Medulla oblongata (tissue), 1 donor: ENCODE measurements around the gene EIF3J.
"Not testable (repeated sequence)": the region's sequence is repeated elsewhere in the genome, so short reads cannot be mapped to it uniquely, and the experiment has no call there.

Experiments
- DNase-seq: peaks from one replicate; pipeline ENCODE4 v3.0.0-alpha.2; 2015; ENCODE audit errors: extremely low spot score

Gene EIF3J, protein sequence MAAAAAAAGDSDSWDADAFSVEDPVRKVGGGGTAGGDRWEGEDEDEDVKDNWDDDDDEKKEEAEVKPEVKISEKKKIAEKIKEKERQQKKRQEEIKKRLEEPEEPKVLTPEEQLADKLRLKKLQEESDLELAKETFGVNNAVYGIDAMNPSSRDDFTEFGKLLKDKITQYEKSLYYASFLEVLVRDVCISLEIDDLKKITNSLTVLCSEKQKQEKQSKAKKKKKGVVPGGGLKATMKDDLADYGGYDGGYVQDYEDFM

DNA sequence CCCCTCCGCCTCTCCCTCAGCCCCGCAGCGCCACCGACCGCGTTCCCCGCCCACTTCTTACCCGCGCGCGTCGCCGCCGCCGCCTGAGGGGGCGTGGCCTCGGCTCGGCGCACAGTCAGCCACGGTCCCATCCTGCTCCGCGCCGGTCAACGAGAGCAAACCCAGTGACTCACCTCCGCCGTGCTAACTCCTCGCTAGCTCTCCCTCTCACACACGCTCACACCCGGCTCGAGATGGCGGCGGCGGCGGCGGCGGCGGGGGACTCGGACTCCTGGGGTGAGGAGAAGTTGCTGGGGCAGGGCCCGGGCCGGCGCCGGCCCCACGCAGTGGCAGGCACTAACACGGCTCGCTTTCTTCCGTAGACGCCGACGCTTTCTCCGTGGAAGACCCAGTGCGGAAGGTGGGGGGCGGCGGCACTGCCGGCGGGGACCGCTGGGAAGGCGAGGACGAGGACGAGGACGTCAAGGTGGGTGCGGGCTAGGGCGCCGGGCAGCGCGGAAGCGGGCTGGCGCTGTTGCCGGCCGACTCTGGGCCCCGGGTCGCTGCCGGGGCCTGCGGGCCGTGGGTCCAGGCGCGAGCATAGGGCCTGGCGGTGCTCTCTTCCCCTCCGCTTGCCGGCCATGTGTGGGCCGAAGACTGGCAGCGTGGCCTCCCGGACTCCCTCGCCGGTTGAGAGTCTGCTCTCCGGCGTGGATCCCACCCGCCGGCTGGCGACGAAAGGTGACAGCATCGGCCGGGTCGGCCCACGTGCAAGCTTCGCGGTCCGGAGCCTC, at the start of gene EIF3J:
TSS of gene EIF3J (plus strand) at position 186 of the 773 bp plus-strand sequence. CDS start at position 234, 48 bp downstream.
- DNase-seq: peak; percentile 96

DNA sequence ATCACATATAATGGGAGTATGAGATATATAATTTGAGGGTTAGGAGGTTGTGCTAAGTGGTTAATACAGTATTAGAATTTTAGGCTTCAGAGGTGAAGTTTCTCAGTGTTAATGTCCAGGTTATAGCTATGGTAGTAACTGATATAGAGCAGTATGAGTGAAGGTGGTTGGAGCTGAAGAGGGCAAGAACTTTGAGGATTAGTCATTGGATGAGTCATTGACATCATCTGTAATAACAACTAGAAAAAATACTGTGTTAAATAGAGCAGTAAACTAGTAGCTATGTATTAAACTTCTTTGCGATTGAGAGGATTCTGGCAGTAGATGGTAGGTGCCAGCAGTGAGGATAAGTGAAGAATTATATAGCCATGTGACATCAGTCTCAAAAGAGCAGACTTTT, 47.5 kb upstream of the EIF3J start:
- no peak for DNase-seq

DNA sequence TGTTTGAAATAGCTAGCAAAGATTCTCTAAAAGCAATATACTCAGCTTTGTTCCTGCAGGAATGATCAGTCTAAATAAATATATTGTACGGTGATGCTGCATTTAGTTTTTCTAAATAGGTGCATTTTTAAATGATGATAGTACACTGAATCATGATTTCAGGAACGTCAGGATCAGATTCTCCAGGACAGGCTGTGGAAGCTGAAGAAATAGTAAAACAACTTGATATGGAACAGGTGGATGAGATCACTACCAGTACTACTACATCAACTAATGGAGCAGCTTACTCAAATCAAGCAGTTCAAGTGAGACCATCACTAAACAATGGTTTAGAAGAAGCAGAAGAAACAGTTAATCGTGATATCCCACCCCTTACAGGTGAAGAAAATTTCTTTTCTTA, 46.3 kb upstream of the EIF3J start:
- no peak for DNase-seq

DNA sequence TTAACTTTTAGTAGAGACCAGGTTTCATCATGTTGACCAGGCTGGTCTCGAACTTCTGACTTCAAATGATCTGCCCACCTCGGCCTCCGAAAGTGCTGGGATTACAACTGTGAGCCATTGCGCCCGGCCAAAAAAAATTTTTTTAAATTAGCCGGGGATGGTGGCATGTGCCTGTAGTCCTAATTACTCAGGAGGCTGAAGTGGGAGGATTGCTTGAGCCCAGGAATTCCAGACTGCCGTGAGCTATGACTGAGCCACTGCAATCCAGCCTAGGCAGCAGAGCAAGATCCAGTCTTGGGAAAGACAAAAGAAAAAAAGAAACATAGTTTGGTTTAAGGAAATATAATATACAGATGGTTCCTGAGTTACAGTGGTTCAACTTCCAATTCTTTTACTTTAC, 44.9 kb upstream of the EIF3J start:
- no peak for DNase-seq

DNA sequence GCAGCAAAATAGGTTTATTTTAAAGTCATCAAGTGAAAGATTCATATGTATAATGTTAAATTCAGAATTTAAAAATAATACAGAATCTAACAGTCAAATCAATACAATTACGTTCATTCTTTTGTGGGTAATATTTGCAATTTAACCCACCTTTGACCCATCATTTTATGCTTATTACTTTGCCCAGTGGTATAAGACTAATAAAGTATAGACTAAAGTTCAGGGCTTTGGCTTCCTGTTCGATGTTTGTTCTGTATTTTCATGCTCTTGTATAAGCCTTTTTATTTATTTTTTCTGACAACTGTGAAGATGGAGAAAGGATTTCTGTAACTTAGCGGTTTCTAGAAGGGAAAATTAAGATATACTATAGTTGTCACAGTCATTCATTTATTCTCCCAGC, 44.3 kb upstream of the EIF3J start:
- DNase-seq: no peak

DNA sequence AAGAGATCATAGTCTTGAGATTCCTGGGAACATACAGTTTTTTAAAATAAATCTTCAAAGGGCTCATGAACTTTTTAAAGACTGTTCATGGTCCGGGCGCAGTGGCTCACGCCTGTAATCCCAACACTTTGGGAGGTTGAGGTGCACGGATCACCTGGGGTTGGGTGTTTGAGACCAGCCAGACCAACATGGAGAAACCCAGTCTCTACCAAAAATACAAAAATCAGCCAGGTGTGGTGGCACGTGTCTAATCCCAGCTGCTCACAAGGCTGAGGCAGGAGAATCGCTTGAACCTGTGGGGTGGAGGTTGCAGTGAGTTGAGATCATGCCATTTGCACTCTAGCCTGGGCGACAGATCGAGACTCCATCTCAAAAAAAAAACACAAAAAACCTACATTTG, 41.4 kb upstream of the EIF3J start:
- no peak for DNase-seq

DNA sequence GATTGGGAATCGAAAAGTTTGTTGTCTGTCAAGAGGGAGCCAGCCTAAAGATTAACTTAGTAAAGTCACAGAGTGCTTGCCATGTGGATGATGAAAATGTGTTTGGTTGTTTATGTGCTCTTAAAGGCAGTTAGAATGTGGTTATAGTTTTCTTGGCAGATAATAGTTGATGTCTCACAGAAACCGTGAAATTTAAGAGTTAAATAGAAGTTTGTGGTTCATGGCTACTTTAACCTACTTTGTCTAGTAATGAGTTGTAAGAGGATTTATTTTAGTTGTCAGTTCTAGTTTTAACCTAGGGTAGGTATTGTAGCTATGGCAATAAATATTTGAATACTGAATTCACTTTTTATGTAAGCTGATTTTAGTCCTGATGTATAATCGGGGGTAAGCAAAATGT, 36.4 kb upstream of the EIF3J start:
- DNase-seq: no peak

DNA sequence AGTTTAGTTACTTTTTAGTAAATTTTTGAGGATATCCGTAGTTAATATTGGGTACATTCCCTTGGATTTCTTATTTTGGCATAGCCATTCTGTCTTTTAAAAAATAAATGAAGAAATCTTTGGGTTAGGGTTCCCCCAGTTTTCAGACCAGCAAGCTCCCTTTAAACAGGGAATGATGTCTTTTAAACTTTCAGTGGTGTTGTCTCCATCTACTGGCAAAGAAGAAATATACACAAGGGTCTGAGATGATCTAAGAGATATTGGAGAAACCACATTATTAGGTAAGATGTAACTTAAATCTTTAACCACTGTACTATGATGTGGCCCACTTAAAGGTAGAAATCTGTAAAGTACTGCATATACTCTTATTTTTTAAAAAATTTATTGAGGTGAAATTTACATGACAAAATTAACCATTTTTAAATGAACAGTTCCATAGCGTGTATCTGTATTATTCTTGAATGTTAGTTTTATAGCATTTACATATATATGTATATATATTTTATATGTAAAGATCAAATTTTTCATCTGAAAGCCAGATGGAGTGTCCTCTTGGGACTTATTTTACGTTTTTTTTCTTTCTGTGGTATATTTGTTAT, 35.1 kb upstream of the EIF3J start:
- peak; percentile 70 for DNase-seq

DNA sequence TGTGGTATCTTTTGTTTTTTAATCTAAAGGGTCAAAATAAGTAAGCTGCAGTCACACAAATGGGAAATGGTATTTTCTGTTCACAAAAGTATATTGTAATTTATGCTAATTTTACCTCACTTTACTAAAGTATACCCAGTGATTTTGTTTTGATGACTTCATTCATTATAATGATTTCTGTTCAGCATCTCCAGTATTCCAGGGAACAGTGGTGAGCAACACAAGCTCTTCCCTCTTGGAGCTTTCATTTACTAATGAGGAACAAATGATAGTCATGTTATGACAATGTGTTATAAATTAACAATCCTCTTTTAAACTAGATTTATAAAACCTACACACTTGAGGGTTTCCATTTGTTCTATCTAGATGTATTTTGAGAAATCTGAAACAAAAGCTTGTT, 20.5 kb upstream of the EIF3J start:
- no peak for DNase-seq

DNA sequence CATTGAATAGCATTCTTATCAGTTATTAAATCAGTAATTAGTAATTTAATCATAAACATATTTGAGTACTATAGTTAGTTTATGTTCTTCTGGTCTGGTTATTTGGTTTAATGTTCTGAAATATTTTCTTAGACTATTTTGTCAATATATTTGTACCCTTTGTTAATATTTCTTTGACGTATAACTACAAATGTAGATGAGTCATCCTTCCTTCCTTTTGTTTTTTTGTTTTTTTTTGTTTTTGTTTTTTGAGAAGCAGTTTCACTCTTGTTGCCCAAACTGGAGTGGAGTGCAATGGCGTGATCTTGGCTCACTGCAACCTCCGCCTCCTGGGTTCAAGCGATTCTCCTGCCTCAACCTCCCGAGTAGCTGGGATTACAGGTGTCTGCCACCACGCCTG, 17.4 kb upstream of the EIF3J start:
- DNase-seq: no peak

DNA sequence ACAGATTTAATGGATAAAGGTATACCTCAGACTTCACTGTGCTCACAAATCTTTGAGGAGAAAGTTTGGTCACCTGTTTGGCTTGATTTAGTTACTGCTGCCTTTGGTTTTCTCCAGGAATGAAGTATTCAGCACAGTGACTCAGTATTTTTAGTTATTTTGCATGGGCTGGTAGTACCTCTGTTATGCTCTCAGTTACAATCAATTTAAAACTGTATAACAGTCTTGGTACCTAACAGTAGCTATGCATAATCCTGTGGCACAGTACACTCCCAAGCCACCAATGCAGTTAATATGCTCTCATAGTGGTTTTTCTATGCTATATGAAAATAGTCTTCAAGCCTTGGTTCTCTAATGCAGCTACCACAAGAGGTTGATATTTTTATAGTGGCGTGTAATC, 11.9 kb upstream of the EIF3J start:
- DNase-seq: no peak

DNA sequence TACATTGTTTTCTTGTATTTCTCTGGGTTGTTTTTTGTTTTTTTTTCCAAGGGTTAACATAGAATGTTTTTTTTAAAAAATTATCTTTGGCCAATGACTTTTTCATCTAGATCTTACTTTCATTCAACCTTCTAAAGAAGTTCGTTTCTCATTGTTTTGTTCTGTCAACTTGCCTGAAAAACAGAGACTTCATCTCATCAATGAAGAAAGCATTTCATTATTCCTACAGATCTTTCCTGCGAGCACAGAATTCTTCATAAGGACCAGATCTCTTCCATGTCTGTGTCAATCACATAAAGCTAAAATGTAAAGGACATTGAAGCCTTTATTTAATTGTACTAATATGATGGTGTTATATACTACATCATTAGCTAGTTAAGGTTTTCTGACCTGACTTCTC, 9.7 kb upstream of the EIF3J start:
- peak; percentile 43 for DNase-seq

DNA sequence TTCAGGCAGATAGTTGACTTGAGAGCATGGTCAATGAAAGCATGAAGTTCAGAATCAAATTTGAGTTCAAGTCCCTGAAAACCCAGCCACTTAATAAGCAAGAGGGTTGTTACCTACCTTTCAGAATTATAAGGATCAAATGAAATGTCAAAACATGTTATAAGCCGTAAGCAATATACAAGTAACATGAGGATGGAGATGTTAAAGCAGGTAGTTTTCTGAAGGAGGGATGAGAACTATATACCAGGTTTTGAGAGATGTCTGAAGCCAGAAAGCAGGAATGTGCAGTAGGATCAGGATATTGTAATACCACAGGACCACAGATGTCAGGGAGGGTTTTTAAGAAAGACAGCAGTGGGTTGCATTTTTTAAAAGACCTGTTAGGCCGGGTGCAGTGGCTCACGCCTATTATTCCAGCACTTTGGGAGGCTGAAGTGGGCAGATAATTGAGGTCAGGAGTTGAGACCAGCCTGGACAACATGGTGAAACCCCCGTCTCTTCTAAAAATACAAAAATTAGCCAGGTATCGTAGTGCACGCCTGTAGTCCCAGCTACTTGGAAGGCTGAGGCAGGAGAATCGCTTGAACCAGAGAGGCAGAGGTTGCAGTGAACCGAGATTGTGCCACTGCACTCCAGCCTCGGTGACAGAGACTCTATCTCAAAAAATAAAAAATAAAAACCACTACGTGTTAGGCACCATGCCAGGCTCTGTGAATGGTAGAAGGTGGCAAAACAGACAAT, 6.9 kb upstream of the EIF3J start:
- no peak for DNase-seq

DNA sequence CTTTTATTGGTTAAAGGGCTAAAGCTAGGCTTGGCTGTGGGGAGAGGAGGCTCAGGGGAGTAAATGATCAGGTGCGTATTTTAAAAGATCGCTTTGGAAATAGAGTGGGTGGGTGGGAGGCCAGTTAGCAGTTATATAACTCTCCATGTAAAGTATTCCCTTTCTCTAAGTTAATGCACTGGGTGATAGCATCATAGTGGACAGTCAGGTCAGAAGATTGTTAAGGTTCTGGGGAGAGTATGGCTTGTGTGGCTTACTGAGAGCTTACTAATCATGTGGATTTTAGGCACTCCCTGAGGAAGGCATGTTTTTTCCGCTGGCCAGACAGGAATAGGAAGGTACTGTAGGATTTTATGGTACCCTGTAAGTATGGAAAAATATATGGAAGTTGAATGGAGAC, 6.3 kb upstream of the EIF3J start:
- no peak for DNase-seq

DNA sequence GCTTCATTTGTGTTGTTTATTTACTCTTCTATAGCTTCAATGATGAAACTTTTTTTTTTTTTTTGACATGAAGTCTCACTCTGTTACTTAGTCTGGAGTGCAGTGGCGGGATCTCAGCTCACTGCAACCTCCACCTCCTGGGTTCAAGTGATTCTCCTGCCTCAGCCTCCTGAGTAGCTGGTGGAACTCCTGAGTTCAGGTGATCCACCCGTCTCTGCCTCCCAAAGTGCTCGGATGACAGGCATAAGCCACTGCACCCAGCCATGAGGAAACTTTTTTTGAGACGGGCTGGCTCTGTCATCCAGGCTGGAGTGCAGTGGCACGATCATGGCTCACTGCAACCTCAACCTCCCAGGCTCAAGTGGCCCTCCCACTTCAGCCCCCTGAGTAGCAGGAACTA, 4.7 kb upstream of the EIF3J start:
- DNase-seq: not testable (repeated sequence)

DNA sequence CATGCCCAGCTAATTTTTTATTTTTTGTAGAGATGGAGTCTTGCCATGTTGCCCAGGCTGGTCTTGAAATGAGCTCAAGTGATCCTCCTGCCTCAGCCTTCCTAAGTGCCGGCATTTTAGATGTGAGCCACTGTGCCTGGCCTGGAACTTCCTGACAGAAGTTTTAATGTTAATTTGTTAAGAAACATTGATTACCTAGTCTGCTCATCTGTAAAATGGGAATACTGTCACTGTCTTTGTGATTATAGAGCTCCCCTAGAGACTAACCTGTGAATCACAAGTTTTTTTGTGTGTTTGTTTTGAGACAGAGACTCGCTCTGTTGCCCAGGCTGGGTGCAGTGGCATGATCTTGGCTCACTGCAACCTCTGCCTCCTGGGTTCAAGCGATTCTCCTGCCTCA, 4.3 kb upstream of the EIF3J start:
- DNase-seq: no peak

DNA sequence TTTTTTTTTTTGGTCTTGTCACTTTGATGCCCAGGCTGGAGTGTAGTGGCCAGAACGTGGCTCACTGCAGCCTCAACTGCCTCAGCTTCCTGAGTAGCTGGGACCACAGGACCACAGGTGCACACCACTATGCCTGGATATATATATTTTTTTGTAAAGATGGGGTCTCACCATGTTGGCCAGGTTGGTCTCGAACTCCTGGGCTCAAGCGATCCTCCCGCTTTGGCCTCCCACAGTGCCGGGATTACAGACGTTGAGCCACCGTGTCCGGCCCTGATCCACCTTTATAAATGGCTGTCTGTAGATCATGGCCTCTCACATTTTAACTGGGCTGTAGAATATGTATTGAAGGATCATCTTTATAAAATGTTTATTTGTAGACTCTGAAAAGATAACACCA, 1.9 kb upstream of the EIF3J start:
- DNase-seq: no peak

DNA sequence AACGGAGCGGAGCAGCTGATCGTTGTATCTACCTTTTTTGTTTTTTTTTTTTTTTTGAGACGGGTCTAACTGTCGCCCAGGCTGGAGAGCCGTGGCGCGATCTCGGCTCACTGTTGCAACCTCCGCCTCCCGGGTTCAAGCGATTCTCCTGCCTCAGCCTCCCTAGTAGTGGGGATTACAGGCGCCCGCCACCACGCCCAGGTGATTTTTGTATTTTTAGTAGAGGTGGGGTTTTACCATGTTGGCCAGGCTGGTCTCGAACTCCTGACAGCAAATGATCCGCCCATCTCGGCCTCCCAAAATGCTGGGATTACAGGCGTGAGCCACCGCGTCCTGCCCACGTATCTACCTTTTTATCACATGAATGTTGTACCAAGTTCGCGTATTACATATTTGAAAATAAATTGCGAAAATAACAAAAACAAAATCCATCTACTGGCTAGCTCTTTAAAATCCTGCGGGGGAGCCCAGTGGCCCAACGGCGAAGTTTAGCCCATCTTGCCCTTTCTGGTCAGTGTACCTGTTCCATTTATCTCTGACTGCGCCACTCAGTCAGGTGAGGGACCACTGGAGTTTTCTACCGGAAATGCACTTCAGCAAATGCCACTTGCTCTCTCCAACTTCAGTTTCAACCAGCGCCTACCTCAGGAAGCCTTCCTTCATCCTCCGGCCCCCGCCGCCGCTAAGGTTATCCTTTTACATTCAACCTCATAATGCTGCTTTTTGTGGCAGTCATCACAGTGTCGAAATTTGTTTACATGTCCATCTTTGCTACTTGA, 1.2 kb upstream of the EIF3J start:
- DNase-seq: peak; percentile 27

DNA sequence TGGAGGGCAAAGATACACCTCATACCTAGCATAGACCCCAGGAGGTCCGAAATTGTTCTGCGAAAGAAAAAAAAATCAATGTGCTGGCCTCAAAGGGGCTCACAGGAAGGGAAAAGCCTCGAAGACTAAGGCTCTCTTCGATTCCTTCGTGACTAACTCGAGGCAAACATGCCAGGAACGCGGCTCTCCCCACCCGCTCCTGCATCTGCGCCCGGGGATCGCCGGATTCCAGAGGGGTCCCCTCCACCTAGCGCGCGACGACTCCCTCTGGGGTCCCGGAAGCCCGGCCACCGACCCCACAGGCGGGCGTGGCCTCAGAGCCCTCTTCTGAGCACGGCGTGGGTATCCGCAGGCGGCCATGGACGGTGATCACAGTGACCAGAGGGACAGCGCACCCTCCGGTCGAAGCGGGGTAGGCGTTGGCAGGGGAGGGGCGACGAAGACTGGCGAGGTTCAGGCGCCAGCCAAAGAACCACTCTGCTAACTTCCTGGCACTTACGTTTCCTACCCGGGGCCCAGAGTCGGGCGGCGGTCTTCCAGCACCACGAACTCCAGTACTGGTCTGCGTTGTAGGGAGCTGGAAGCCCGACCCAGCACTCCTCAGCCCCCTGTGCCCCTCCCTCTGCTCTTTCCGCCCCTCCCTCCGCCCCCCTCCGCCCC, 515 bp upstream of the EIF3J start:
- peak; percentile 90 for DNase-seq

DNA sequence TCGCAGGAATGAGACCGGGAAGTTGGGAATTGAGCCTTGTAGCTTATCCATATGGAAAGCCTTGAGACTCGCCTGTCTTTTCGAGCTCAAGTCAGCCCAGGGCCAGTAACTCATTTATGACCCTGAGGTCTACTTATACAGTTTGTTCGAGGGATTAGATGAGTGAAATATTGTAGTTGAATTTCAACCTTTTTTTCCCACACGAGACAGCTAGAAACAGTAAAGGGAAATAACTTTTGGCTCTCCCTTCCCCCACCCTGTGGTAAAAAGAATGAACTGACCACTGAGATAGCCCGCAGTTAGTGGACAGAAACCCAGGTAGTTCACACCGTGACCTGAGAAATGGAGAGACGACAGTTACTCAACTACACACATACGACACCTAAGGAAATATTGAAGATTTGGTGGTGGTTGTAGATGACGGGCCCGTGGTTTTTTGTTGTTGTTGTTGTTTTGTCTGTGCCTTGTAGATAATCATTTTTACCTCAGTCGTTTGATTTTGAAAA, 841 bp downstream of the EIF3J start:
- no peak for DNase-seq
